Stimulated activated CD4-positive, alpha-beta T cell treated with anti-CD3 and anti-CD28 coated beads, Interleukin-15, amount 100 ng/mL, for 1 hour (primary cell): ENCODE data around the gene LENG9.
"Not testable (repeated sequence)": the region's sequence is repeated elsewhere in the genome, so short reads cannot be mapped to it uniquely, and the experiment has no call there.

Experiments used
- DNase-seq, 2 donors: peaks; one replicate each; pipeline ENCODE4 v3.0.0-alpha.2; 2020; ENCODE audit warnings: low read depth in 1 of 2, low spot score in 1 of 2

LENG9 gene

DNA sequence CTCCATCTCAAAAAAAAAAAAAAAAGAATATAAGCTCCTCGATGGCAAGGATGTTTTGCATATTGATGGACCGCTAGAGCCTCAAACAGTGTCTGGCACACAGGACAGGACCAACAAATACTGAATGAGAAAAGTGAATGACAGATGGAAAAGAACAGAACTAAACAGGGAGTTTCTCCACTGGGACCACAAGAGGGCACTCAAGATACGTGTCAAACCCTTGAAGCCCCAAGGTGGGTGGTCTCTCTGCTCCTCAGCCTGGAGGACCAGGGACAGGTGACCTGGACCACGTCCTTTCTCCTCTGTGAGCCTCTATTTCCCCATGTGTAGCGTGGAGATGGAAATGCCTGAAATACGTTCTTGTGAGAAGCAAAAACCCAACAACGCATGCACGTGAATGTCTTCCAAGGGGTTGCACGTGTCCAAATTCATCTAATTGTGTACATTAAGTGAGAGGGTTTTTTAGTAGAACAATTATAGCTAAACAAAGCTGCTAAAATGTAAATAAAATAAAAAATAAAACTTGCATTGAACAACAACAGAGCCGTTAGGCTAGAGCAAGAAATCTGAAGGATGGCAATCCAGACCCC lies 15.2 kb upstream of the LENG9 start:
- DNase-seq = no peak

DNA sequence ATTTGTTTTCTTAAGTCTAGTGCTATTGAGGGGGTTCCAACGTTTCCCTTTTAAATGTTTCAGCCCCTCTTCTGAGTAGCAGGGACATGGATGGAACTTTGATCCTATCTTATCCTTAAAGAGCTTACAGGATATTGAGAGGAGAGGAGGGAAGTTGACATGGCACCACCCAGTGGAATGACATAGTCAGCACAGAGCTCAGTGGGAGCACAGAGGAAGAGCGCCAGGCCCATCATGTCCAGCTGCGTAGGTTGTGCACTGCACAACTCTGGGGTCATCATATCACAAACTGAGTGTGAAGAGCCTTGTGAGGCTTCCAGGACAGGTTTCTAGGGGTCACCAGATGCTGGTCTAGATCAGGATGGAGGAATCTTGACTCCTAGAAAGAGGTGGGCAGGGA lies 14.1 kb upstream of the LENG9 start:
- DNase-seq = no peak

DNA sequence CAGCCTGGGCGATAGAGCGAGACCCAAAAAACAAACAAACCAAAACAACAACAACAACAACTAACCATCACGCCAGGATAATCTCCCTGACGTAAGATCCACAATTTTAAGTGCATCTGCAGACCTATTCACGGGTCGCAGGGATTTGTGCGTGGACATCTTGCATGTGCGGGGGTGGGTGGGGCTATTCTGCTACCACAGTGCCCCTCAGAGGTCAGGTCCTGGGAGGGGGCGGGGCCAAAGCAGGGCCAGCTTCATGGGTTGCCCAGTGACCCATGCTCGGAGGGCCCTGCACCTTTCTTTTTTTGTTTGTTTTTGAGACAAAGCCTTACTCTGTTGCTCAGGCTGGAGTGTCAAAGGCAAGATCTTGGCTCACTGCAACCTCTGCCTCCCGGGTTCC lies 12.1 kb upstream of the LENG9 start:
- DNase-seq = no peak

DNA sequence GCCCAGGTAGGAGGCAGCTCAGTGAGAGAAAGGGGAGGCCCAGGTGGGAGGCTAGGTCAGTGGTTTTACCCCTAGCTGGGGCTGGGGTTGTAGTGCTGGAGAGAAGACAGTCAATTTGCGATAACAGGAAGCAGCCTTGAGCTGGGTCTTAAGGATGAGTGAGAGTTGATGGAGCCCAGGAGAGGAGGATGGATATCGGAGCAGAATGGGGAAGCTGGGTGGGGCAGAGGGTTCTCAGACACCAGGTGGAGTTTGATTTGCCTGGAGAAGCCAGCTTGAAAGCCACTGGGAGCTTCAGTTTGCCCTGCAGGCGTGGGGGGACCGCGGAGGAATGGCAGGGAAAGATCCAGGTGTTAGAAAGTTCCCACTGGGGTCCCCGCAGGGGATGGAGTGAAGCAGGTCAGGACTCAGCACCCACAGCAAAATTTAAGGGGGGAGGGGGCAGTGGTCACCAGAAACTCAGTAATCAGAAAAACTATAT lies 10.4 kb upstream of the LENG9 start:
- DNase-seq = no peak

DNA sequence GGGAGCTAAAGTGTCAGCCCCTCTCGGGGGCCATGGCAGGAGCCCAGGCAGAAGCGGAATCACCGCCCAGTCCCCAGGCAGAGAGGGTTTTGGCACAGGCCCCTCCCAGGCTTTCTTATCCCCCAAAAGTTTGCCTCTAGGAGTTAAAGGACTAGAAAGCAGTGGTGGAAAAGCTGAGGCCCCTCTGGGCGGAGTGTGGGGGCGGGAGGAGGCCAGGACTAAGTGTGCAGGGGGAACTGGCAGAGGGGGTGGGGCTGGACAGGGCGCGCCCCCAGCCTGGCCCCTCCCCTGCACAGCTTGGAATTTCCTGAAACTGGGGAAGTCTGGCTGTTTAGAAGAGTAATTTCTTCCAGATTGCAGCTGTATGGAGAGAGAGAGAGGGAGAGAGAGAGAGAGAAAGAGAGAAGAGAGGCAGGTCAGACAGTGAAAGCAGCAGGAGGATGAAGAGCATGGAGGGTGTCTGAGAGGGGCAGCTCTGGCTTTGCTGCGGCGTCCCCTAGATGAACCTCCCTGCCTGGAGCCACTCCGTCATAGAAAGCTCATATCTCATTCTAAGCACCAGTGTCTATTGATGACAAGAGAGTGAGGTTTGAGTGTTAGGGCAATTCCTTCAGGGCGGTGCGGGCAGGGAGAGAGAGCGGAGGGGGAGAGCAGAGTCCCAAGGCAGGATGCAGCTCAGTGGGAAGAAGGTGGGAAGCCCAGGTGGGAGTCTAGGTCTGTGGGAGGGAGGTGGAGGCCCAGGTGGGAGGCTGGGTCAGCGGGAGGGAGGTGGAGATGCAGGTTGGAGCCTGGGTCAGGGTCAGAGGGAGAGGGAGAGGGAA lies 9.7 kb upstream of the LENG9 start, which contains the start of gene CDC42EP5:
Gene CDC42EP5, minus strand, starts transcription at position 226 of the 821 bp plus-strand sequence. CDS start 7,749 bp downstream, outside the sequence.
- DNase-seq = no peak

DNA sequence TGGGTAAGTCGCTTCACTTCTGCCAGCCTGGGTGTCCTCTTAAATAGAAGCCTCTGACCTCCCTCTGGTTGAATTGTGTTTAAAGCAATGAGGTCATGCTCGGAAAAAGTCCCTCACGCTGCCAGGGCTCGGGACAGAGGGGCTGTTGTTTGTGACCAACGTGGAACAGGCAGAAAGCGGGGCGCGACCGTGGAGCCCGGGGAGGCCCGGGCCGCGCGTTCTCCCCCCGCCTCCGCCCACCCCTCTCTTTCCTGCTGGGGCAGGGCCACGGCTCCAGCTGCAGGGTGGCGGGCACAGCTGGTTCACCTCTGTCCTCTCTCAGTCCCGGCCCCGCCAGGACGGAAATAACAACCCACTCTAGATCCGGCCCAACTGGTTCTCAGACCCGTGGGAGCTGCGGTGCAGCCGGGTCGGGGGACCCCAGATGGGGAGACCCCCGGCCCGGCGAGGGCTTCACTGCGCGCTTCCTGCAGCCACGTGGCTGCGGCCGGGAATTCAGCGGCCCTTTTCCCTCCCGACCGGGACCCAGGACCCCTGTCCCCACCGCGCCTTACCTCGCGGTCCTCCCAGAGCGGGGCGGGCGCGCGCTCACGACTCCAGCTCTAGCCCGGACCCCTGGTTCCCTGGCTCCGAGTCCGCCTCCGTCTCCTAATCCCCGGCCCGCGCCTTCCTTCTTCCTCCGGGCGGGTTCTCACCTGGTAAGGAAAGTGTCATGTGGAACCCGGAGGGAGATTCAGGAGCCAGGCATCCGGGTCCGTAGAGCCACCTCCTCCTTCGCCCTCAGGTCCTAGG lies 7.6 kb upstream of the LENG9 start:
- DNase-seq = no peak

DNA sequence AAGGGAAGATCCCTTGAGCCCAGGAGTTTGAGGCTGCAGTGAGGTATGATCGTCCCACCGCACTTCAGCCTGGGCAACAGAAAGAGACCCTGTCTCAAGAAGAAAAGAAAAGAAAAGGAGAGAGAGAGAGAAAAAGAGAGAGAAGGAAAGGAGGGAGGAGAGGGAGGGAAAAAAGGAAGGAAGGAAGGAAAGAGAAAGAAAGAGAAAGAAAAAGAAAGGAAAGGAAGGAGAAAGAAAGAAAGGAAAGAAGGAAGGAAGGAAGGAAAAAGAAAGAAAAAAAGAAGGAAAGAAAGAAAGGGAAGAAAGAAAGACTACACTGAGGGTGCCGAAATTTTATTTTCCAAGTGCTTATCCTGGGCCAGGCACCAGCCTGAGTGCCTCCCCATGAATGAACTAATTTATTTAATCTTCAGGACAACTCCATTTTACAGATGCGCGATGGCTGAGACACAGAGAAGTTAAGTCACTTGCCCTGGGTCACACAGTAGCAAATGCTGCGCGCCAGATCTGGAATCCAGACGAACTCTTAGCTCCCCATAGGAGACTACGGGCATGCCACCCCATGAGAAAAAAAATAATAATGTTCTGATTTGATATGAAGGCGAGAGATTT lies 6.8 kb upstream of the LENG9 start:
- DNase-seq = no peak

DNA sequence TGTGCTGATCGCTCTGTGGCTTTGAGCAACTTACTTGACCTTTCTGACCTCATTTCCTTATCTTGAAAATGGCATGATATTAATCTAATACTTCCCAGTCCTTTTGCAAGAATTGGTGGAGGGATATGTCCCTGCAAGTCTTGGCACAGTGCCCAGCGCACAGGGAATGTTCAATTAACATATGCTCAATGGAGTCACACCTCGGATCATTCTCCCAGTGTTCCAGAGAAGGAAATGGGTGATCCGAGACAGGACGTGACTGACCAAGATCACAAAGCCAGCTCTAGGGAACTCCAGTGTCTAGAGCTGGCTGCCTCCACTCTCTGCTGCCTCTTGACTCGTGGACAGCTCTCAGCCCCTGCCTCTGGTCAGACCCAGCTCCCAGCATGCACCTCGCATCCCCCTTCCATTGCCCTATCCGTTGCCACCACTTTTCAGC lies 5.9 kb upstream of the LENG9 start:
- DNase-seq = no peak

DNA sequence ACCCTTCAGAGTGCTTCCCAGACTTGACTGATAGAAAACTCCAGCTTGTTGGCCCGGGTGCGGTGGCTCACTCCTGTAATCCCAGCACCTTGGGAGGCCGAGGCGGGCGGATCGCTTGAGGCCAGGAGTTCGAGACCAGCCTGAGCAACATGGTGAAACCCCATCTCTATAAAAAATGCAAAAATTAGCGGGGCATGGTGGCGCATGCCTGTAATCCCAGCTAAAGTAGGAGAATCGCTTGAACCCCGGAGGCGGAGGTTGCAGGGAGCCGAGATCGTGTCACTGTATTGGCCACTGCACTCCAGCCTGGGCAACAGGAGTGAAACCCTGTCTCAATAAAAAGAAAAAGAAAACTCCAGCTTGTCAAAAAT lies 2.5 kb upstream of the LENG9 start:
- DNase-seq = not testable (repeated sequence)

DNA sequence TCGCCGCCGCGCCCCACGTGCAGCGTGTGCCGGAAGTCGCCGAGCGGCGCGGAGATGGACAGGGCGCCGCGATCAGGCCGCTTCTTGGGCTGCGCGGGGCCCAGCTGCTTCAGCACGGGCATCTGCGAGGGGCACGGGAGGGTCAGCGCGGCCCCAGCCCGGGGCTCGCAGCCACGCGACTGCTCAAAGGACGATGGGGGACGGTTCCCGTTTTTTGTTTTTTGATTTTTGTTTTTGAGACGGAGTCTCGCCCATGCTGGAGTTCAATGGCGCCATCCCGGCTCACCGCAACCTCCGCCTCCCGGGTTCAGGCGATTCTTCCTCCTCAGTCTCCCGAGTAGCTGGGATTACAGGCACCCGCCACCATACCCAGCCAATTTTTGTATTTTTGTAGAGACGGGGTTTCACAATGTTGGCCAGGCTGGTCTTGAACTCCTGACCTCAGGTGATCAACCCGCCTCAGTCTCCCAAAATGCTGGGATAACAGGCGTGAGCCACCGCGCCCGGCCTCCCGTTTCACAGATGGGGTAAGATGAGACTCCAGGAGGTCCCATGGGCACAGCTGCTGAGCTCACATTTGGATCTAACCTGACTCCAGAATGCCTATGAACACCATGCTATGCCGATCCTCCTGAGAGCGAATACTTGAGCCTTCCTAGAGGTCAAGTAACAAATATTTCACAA lies 2.0 kb upstream of the LENG9 start:
- no peak for DNase-seq

DNA sequence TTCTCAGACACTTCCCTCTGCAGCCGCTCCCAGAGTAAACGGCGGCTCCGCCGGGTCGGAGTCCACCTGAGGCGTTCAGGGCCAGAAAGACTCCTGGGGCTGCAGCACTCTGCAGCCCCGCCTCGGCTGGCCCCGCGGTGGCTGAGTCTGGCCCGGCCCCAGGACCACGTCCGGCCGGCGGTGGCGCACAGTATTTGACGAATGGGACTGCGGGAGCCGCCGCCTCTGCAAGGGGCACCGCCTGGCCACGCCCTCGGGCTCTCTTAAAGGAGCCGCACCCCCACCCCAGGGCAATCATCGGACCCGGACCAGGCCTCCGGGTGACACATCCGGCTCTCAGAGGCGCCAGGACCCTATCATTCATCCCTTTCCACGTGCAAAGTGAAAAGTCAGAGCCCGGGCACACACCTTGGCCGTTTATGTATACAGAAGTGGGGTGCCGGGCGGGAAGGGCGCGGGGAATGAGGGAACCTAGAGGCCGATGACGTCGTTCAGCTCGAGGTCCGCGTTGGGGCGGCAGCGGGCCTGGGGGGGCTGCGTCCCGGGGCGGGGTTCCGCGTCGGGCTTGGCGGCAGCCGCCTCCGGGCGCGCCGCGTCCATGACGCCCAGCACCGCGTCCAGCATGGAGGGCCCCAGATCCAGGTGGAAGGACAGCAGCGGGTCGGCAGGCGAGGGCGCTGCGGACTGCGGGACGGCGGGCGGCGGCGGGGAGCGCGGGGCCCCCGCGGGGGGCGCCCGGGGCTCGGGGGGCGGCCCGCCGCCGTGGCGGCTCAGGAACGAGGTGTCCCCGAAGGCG lies 1.2 kb upstream of the LENG9 start:
- DNase-seq = peak; percentile 40 to 59

DNA sequence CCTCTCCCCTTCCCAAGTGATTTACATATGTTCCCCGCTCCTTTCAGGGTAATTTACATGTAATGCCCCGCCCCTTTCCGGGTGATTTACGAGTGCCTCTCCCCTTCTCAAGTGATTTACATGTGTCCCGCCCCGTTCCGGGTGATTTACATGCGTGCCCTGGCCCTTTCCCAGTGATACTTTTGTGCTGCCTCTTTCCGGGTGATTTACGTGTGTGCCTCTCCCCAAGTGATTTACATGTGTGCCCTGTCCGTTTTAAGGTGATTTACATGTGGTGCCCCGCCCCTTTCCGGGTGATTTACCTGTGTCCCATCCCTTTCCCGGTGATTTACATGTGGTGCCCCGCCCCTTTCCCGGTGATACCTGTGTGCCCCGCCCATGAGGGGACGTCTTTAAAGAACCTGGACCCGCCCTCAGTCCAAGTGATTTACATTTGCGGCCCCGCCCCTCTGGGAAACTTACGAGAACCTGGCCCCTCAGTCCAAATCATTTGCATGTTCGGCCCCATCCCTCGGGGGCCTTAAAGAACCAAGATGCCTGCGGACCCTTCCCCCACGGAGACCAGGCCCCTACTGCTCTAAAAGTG lies 559 bp upstream of the LENG9 start:
- DNase-seq = peak in 1 of 2 donors; percentile 60

DNA sequence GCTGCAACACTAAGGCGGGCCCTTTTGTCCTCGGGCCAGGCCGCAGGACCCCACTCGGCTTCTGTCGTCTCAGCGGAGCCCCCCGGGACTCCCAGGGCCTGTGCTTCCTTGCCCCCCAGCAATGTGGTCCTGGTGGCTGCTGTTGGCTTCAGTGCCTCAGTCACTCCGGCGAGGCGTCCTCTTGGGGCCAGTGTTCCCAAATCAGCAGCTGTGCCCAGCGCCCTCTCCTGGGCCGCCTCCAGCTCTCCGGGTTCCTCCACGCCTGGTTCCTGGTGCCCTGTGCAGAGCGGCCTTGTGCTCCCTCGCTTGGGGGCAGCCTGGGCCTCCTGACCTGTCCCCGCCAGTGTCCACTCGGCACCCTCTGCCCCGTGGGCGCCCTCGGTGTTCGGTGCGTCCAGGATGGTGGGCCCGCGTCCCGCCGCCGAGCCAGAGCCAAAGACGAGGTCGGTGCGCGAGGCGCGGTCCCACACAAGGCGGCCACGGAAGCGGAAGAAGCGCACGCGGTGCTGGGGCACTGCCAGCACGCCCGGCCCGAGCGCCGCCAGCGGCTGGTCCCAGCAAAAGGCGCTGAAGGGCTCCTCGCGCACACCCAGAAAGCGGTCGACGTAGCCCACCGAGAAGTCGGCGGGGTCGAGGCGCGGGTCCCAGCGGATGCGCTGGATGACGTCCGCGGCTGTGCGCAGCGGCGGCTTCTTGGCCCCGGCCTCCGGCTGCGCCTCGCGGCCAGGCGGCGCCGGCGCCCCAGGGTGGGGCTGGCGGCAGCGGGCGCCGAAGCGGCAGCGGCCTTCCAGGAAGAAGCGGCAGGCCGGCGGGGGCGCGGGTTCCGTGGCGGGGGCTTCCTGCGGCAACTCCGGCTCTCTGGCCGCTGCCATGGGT lies 685 bp downstream of the LENG9 start:
- peak; percentile 41 to 57 for DNase-seq

DNA sequence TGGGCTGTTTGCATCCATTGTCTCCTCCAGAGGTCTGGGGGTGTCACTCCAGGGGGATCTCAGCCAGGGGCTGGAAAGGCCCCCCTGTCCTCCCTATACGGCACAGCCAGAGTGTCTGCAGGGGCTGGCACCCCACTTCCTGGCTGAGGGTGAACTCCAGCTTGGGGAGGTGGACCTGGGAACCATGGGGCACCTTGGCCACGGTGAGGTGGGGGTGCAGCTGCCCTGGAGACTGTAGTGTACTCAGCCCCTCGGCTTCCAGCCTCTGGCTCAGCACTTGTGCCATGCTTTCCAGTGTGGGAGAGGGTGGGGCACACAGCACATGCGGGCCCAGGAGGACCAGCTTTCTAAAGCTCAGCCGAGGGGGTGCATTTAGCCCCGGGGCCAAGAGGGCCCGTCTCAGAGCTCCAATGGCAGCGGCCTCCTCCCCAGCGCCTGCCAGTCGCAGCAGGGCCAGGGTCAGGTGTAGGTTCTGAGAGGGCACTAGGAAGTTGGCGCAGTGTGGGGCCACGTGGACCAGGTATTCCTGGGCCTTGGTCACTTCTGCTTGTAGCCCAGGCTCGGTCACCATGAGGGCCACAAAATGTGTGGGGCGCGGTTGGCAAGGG lies 1.4 kb downstream of the LENG9 start:
- no peak for DNase-seq

DNA sequence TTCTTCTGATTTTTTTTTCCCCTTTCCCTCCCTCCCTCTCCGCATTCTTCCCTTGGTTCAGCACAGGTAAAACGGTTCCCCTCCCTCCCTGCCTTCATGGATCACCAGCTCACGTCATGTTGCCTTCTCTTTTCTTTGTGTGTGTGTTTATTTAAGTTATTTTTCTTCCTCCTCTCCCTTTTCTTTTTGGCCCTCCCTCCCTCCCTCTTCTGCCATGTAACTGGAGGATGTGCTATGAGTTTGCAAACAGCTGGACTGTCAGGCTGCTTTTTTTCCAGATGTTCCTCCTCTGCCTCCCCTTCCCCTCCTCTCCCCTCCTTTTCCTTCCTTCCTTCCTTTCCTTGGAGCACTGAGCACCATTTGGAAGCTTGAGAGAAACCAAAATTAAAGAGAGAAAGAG lies 2.0 kb downstream of the LENG9 start:
- no peak for DNase-seq

DNA sequence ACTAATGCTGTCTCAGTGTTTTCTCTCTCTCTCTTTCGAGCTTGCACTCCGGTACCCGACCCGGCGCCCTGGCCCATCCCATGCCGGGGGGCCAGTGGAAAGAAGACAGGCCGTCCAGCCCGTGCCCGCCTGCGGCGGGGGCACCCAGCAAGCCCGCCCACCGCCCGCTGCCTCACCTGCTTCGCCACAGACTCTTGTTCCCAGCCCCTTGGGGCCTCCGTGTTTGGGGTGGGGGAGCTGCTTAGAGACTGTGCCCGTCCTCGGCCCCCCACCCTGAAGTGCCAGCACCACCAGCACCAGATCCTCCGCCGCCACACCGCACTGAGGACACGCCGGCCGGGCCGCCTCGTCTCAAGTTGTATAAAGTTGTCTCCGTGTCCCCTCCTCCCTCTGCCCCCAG lies 2.4 kb downstream of the LENG9 start:
- DNase-seq = no peak

DNA sequence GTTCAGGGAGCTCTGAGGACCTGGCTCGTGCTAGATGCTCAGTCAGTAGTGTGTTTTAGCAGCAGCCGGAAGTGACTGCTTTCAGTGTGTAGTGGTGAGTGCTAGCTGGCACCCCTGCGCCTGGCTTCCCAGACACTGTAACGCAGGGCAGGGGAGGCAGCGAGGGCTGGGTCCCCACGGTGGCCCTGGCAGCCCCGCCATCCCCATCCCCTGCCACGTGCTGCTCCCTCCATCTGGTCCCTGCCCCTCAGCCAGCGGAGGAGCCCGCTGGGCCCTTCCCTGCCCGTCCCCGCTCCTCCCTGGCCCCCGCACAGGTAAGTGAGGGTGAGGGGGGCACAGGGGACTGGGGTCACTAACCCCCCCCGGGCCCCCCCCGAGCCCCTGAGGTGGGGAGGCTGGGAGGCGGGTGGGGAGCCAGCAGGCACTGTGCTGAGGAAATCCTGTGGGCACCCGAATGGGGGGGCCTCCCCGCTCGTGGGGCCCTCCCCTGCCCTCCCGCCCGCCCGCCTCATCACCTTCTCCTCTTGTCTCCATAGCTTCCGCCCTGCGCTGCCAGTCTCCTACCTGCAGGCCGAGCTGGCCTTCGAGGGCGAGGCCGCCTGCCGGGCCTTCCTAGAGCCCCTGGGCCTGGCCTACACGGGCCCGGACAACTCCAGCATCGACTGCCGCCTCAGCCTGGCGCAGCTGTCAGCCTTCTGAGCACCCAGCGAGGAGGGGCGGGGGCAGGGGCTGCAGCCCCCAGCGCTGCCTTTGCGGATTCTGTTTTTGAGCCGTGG lies 3.2 kb downstream of the LENG9 start:
- no peak for DNase-seq
